HepG2 (cell line): ENCODE results near the gene MACROD2. TPM values are rescaled to one million over a fixed set of nuclear protein-coding genes. Genes with fewer than 3 reads are reported as not detected.
A peak's percentile ranks its signal among the peaks of the same experiment; 100 is the strongest.

Experiments
- ESRRA ChIP-seq: sonication (generic); formaldehyde crosslinking; IDR thresholded peaks from 2 replicates; pipeline ENCODE4 v1.5.1; 2020; ENCODE audit warnings: mild to moderate bottlenecking, low read depth, missing genetic modification reagents
- FOXK1 ChIP-seq: sonication (generic); formaldehyde crosslinking; IDR thresholded peaks from 2 replicates; pipeline ENCODE4 v1.4.0; 2020; ENCODE audit warnings: low read depth, missing genetic modification reagents, borderline replicate concordance
- FOXO1 ChIP-seq: sonication (generic); formaldehyde crosslinking; IDR thresholded peaks from 2 replicates; pipeline ENCODE4 v1.4.0; 2020; ENCODE audit warnings: missing genetic modification reagents
- KMT2B ChIP-seq: IDR thresholded peaks from 2 replicates; pipeline ENCODE4 v1.6.1; 2016; ENCODE audit warnings: missing genetic modification reagents, missing compliant biosample characterization
- MTA1 ChIP-seq: sonication (generic); formaldehyde crosslinking; IDR thresholded peaks from 2 replicates; pipeline ENCODE4 v1.4.0; 2020; ENCODE audit warnings: missing genetic modification reagents, mild to moderate bottlenecking, borderline replicate concordance
- NBN ChIP-seq: fragments of 450-650 bp; conservative IDR thresholded peaks from 2 replicates; pipeline ENCODE4 v1.6.1; 2017
- NFE2 ChIP-seq: sonication (generic); formaldehyde crosslinking; IDR thresholded peaks from 2 replicates; pipeline ENCODE4 v1.4.0; 2020; ENCODE audit warnings: missing genetic modification reagents
- NFYB ChIP-seq: sonication (generic); formaldehyde crosslinking; IDR thresholded peaks from 2 replicates; pipeline ENCODE4 v1.4.0; 2020; ENCODE audit warnings: missing genetic modification reagents
- SALL2 ChIP-seq: sonication (generic); formaldehyde crosslinking; IDR thresholded peaks from 2 replicates; pipeline ENCODE4 v1.8.1; 2023; ENCODE audit warnings: mild to moderate bottlenecking, missing genetic modification reagents, inconsistent platforms
- SCMH1 ChIP-seq: sonication (generic); formaldehyde crosslinking; IDR thresholded peaks from 2 replicates; pipeline ENCODE4 v1.9.0; 2021; ENCODE audit warnings: missing genetic modification reagents, mild to moderate bottlenecking, borderline replicate concordance
- TEAD3 ChIP-seq: optimal IDR thresholded peaks from 2 replicates; pipeline ENCODE3; 2016; ENCODE audit warnings: borderline replicate concordance
- ZBTB8A ChIP-seq: sonication (generic); formaldehyde crosslinking; IDR thresholded peaks from 2 replicates; pipeline ENCODE4 v1.4.0; 2020; ENCODE audit warnings: mild to moderate bottlenecking, low read depth, missing genetic modification reagents, borderline replicate concordance
- ZNF264 ChIP-seq: sonication (generic); formaldehyde crosslinking; IDR thresholded peaks from 2 replicates; pipeline ENCODE4 v1.4.0; 2020; ENCODE audit warnings: missing genetic modification reagents
- ZNF615 ChIP-seq: sonication (generic); formaldehyde crosslinking; IDR thresholded peaks from 2 replicates; pipeline ENCODE4 v1.5.0; 2020; ENCODE audit warnings: mild to moderate bottlenecking, missing genetic modification reagents, borderline replicate concordance
- ZNF660 ChIP-seq: sonication (generic); formaldehyde crosslinking; IDR thresholded peaks from 2 replicates; pipeline ENCODE4 v1.5.1; 2020; ENCODE audit warnings: mild to moderate bottlenecking, low read depth, missing genetic modification reagents, borderline replicate concordance
- ZNF674 ChIP-seq: sonication (generic); formaldehyde crosslinking; IDR thresholded peaks from 2 replicates; pipeline ENCODE4 v1.5.0; 2020; ENCODE audit warnings: low read depth, mild to moderate bottlenecking, missing genetic modification reagents
- ZSCAN29 ChIP-seq: sonication (generic); formaldehyde crosslinking; conservative IDR thresholded peaks from 2 replicates; pipeline ENCODE4 v1.4.0; 2020; ENCODE audit warnings: mild to moderate bottlenecking, missing genetic modification reagents
- polyA plus RNA-seq, 8 experiments: library from polyadenylated mRNA; depleted of rRNA in 3 of 8; stranded (reverse) in 7 of 8; unstranded in 1 of 8; fragments of >200 nt; fragmentation: Illumina TruSeq in 4 of 8; extraction: Trizol in 4 of 8; gene quantifications; 2 replicates each; pipeline versions ENCODE4 v1.2.1 to v1.2.3, GENCODE V29; 2011 to 2016; ENCODE audit warnings: low read depth in 4 of 8, missing spikeins in 1 of 8, mixed read lengths in 1 of 8; ENCODE audit not compliant: insufficient read depth in 1 of 8
- total RNA-seq, 5 experiments: library from RNA; depleted of rRNA; stranded (reverse); fragments of >200 nt; fragmentation: Illumina TruSeq; extraction: Trizol; gene quantifications; 2 replicates each; pipeline ENCODE4 v1.2.3, GENCODE V29; 2016; ENCODE audit warnings: low read depth in 1 of 5
- TF ChIP-seq, protein P1 (sequence below): IDR thresholded peaks from 2 replicates; pipeline ENCODE4 v1.6.1; 2016; ENCODE audit warnings: low read depth
- TF ChIP-seq, protein P2 (sequence below): IDR thresholded peaks from 2 replicates; pipeline ENCODE4 v1.6.1; 2016
- TF ChIP-seq, protein P3 (sequence below): sonication (generic); formaldehyde crosslinking; IDR thresholded peaks from 2 replicates; pipeline ENCODE4 v1.8.0; 2022; ENCODE audit warnings: mild to moderate bottlenecking, missing genetic modification reagents; ENCODE audit not compliant: insufficient replicate concordance
- TF ChIP-seq, protein P4 (sequence below): IDR thresholded peaks from 2 replicates; pipeline ENCODE4 v1.6.1; 2016; ENCODE audit warnings: low read depth, control low read depth
- TF ChIP-seq, protein P5 (sequence below): sonication (generic); formaldehyde crosslinking; IDR thresholded peaks from 2 replicates; pipeline ENCODE4 v1.4.0; 2020; ENCODE audit warnings: mild to moderate bottlenecking, missing genetic modification reagents

MACROD2 gene
- total and polyA plus RNA-seq, 2 of the 13 experiments (the other 11 are each of a cell fraction or from before 2014, with no cell fraction given) = 0.13 to 0.51 TPM

DNA sequence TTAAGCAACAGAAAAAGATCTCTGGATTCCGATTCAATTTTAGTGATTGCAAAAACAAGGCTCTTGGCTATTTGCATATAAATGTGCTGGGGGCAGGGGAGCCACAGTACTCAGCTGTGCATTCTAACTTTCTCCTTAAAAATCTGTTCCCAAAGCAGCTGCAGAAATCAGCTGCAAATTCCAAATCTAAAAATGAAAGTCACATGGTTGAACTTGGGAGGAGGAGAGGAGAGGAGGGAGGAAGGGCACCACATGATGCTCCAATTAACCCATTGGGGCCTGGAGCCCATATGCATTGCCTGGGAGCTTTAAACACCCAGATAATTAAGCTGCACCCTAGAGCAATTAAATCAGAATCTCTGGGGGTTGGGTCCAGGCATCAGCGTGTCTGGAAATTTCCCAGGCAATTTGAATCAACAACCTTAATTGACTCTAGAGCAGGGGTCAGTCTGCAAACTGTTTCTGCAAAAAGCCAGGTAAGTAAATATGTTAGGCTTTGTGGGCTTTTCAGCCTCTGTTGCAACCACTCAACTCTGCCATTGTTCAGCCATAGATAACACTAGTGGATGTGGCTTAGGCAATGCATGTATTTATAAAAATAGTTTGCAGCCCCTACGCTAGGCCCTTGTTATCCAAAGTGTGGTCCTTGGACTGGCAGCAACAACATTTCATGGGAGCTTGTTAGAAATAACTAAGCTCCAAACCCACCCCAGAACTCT, 2069.8 kb downstream of the MACROD2 start (continued):
- TF ChIP-seq NFE2 (CRISPR knock-in tag) = no peak
- TF ChIP-seq, protein P1, sequence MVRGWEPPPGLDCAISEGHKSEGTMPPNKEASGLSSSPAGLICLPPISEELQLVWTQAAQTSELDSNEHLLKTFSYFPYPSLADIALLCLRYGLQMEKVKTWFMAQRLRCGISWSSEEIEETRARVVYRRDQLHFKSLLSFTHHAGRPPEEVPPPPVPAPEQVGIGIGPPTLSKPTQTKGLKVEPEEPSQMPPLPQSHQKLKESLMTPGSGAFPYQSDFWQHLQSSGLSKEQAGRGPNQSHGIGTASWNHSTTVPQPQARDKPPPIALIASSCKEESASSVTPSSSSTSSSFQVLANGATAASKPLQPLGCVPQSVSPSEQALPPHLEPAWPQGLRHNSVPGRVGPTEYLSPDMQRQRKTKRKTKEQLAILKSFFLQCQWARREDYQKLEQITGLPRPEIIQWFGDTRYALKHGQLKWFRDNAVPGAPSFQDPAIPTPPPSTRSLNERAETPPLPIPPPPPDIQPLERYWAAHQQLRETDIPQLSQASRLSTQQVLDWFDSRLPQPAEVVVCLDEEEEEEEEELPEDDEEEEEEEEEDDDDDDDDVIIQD (CRISPR knock-in tag) = no peak
- TF ChIP-seq, protein P2, sequence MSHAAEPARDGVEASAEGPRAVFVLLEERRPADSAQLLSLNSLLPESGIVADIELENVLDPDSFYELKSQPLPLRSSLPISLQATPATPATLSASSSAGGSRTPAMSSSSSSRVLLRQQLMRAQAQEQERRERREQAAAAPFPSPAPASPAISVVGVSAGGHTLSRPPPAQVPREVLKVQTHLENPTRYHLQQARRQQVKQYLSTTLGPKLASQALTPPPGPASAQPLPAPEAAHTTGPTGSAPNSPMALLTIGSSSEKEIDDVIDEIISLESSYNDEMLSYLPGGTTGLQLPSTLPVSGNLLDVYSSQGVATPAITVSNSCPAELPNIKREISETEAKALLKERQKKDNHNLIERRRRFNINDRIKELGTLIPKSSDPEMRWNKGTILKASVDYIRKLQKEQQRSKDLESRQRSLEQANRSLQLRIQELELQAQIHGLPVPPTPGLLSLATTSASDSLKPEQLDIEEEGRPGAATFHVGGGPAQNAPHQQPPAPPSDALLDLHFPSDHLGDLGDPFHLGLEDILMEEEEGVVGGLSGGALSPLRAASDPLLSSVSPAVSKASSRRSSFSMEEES = no peak
- TF ChIP-seq NFYB (CRISPR knock-in tag) = no peak
- no peak for TF ChIP-seq SALL2 (CRISPR knock-in tag)
- TF ChIP-seq TEAD3 (CRISPR knock-in tag) = no peak
- no peak for TF ChIP-seq ZNF615 (CRISPR knock-in tag)
- TF ChIP-seq, protein P3, sequence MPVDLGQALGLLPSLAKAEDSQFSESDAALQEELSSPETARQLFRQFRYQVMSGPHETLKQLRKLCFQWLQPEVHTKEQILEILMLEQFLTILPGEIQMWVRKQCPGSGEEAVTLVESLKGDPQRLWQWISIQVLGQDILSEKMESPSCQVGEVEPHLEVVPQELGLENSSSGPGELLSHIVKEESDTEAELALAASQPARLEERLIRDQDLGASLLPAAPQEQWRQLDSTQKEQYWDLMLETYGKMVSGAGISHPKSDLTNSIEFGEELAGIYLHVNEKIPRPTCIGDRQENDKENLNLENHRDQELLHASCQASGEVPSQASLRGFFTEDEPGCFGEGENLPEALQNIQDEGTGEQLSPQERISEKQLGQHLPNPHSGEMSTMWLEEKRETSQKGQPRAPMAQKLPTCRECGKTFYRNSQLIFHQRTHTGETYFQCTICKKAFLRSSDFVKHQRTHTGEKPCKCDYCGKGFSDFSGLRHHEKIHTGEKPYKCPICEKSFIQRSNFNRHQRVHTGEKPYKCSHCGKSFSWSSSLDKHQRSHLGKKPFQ = no peak
- TF ChIP-seq, protein P4, sequence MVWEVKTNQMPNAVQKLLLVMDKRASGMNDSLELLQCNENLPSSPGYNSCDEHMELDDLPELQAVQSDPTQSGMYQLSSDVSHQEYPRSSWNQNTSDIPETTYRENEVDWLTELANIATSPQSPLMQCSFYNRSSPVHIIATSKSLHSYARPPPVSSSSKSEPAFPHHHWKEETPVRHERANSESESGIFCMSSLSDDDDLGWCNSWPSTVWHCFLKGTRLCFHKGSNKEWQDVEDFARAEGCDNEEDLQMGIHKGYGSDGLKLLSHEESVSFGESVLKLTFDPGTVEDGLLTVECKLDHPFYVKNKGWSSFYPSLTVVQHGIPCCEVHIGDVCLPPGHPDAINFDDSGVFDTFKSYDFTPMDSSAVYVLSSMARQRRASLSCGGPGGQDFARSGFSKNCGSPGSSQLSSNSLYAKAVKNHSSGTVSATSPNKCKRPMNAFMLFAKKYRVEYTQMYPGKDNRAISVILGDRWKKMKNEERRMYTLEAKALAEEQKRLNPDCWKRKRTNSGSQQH = no peak
- no peak for TF ChIP-seq KMT2B (CRISPR knock-in tag)
- no peak for TF ChIP-seq ZBTB8A (CRISPR knock-in tag)
- TF ChIP-seq, protein P5, sequence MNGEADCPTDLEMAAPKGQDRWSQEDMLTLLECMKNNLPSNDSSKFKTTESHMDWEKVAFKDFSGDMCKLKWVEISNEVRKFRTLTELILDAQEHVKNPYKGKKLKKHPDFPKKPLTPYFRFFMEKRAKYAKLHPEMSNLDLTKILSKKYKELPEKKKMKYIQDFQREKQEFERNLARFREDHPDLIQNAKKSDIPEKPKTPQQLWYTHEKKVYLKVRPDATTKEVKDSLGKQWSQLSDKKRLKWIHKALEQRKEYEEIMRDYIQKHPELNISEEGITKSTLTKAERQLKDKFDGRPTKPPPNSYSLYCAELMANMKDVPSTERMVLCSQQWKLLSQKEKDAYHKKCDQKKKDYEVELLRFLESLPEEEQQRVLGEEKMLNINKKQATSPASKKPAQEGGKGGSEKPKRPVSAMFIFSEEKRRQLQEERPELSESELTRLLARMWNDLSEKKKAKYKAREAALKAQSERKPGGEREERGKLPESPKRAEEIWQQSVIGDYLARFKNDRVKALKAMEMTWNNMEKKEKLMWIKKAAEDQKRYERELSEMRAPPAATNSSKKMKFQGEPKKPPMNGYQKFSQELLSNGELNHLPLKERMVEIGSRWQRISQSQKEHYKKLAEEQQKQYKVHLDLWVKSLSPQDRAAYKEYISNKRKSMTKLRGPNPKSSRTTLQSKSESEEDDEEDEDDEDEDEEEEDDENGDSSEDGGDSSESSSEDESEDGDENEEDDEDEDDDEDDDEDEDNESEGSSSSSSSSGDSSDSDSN (CRISPR knock-in tag) = no peak
- TF ChIP-seq ZNF660 (CRISPR knock-in tag) = no peak
- no peak for TF ChIP-seq NBN
- TF ChIP-seq ZSCAN29 = no peak
- peak; percentile 81 for TF ChIP-seq FOXO1 (CRISPR knock-in tag)
- no peak for TF ChIP-seq SCMH1 (CRISPR knock-in tag)
- TF ChIP-seq ZNF264 (CRISPR knock-in tag) = no peak
- TF ChIP-seq ZNF674 (CRISPR knock-in tag) = no peak
- no peak for TF ChIP-seq ESRRA (CRISPR knock-in tag)
- no peak for TF ChIP-seq MTA1 (CRISPR knock-in tag)
- 0 out of 2 replicates have a peak, but pooled peaks have one; percentile 17 for TF ChIP-seq FOXK1 (CRISPR knock-in tag)
